Neural cell (in vitro differentiated cells): Measurements from ENCODE around the gene AMDHD2. TPM values are rescaled to one million over a fixed set of nuclear protein-coding genes. Genes with fewer than 3 reads are reported as not detected.

ENCODE experiments used
- H2AFZ ChIP-seq: fragments of 200-600, 300-800 bp; sonication (generic), shearing (Covaris generic); 2 replicates; pipeline ENCODE4 v1.6.0; 2014; ENCODE audit warnings: low read depth, mild to moderate bottlenecking, antibody characterized with exemption, low read length, moderate library complexity
- H3F3A ChIP-seq: fragments of 200-600 bp; shearing (Covaris generic); 2 replicates; pipeline ENCODE4 v1.6.1; 2016; ENCODE audit warnings: mild to moderate bottlenecking, moderate library complexity, mixed read lengths, antibody characterized with exemption, low read length; ENCODE audit not compliant: insufficient read depth, poor library complexity, severe bottlenecking
- H3K27ac ChIP-seq: fragments of 200-600, 300-800 bp; sonication (generic), shearing (Covaris generic); 2 replicates; pipeline ENCODE4 v1.5.1; 2014; ENCODE audit warnings: mild to moderate bottlenecking, low read length, moderate library complexity
- H3K27me3 ChIP-seq: fragments of 300-800, 200-600 bp; sonication (generic), shearing (Covaris generic); 2 replicates; pipeline ENCODE4 v1.6.0; 2014; ENCODE audit warnings: mild to moderate bottlenecking, low read depth, low read length, moderate library complexity; ENCODE audit not compliant: insufficient read depth
- H3K36me3 ChIP-seq: fragments of 300-800, 200-600 bp; sonication (generic), shearing (Covaris generic); 2 replicates; pipeline ENCODE4 v1.5.1; 2014; ENCODE audit warnings: mild to moderate bottlenecking, antibody characterized with exemption, low read length, moderate library complexity; ENCODE audit not compliant: insufficient read depth
- H3K4me2 ChIP-seq: fragments of 300-800, 200-600 bp; sonication (generic), shearing (Covaris generic); 2 replicates; pipeline ENCODE4 v1.6.0; 2014; ENCODE audit warnings: mild to moderate bottlenecking, low read length
- H3K4me3 ChIP-seq: fragments of 300-800, 200-600 bp; sonication (generic), shearing (Covaris generic); 2 replicates; pipeline ENCODE4 v1.5.1; 2014; ENCODE audit warnings: mild to moderate bottlenecking, low read length, moderate library complexity
- H3K79me2 ChIP-seq: fragments of 200-600 bp; shearing (Covaris generic); replicated peaks from 2 replicates; pipeline ENCODE4 v1.6.0; 2014; ENCODE audit warnings: mild to moderate bottlenecking, low read length, moderate library complexity; ENCODE audit not compliant: insufficient read depth
- H3K9ac ChIP-seq: fragments of 300-800, 200-600 bp; sonication (generic), shearing (Covaris generic); 2 replicates; pipeline ENCODE4 v1.6.1; 2016; ENCODE audit warnings: mild to moderate bottlenecking, low read length, mixed read lengths
- H3K9me2 ChIP-seq: fragments of 200-600 bp; shearing (Covaris generic); 2 replicates; pipeline ENCODE4 v1.6.1; 2016; ENCODE audit warnings: mild to moderate bottlenecking, low read length, mixed read lengths; ENCODE audit not compliant: insufficient read depth
- H3K9me3 ChIP-seq: fragments of 200-600, 300-800 bp; sonication (generic), shearing (Covaris generic); 2 replicates; pipeline ENCODE4 v1.6.1; 2016; ENCODE audit warnings: mild to moderate bottlenecking, mixed run types, low read length, moderate library complexity, mixed read lengths
- H4K20me1 ChIP-seq: fragments of 200-600 bp; shearing (Covaris generic); 2 replicates; pipeline ENCODE4 v1.6.1; 2016; ENCODE audit warnings: mild to moderate bottlenecking, mixed run types; ENCODE audit not compliant: insufficient read depth
- CTCF ChIP-seq: fragments of 450-650 bp; IDR thresholded peaks from 2 replicates; pipeline ENCODE4 v1.5.1; 2014; ENCODE audit warnings: antibody characterized with exemption, mild to moderate bottlenecking, moderate library complexity; ENCODE audit not compliant: poor library complexity, severe bottlenecking
- EP300 ChIP-seq: fragments of 450-650 bp; conservative IDR thresholded peaks from 2 replicates; pipeline ENCODE4 v1.6.1; 2014; ENCODE audit warnings: antibody characterized with exemption, mild to moderate bottlenecking, moderate library complexity; ENCODE audit not compliant: poor library complexity, severe bottlenecking
- EZH2 ChIP-seq: fragments of 200-600, 300-800 bp; shearing (Covaris generic), sonication (generic); IDR thresholded peaks from 2 replicates; pipeline ENCODE4 v1.6.1; 2014; ENCODE audit warnings: antibody characterized with exemption, low read length, borderline replicate concordance, mild to moderate bottlenecking; ENCODE audit not compliant: insufficient read depth, poor library complexity, severe bottlenecking
- MXI1 ChIP-seq: fragments of 450-650 bp; conservative IDR thresholded peaks from 2 replicates; pipeline ENCODE4 v1.6.1; 2014; ENCODE audit warnings: antibody characterized with exemption, mild to moderate bottlenecking; ENCODE audit not compliant: poor library complexity, severe bottlenecking
- POLR2AphosphoS5 ChIP-seq: IDR thresholded peaks from 2 replicates; pipeline ENCODE4 v1.6.1; 2012
- RAD21 ChIP-seq: fragments of 450-650 bp; conservative IDR thresholded peaks from 2 replicates; pipeline ENCODE4 v1.6.1; 2014; ENCODE audit warnings: antibody characterized with exemption, mild to moderate bottlenecking, moderate library complexity
- REST ChIP-seq: IDR thresholded peaks from 2 replicates; pipeline ENCODE4 v1.6.1; 2012; ENCODE audit warnings: borderline replicate concordance
- SMC3 ChIP-seq: fragments of 450-650 bp; conservative IDR thresholded peaks from 2 replicates; pipeline ENCODE4 v1.6.1; 2014; ENCODE audit warnings: antibody characterized with exemption, mild to moderate bottlenecking, moderate library complexity; ENCODE audit not compliant: poor library complexity
- TAF1 ChIP-seq: IDR thresholded peaks from 2 replicates; pipeline ENCODE4 v1.6.1; 2012; ENCODE audit warnings: low read depth
- polyA plus RNA-seq: library from polyadenylated mRNA; depleted of rRNA; stranded (reverse); fragments of >200 nt; gene quantifications from 2 replicates; pipeline ENCODE4 v1.2.3, GENCODE V29; 2014

Gene AMDHD2
- polyA plus RNA-seq, 1 donor from 2014 or later, result 50.0 TPM

GRCh38 chr16:2499890-2500429 is 20.2 kb upstream of the AMDHD2 start (continued):
- TF ChIP-seq SMC3, result no peak
- no peak for TF ChIP-seq TAF1
- TF ChIP-seq EZH2, result no peak

- Histone ChIP-seq H3F3A (no peaks in the 10 kb centered on the region), H4K20me1 (no peaks in the 10 kb centered on the region), H3K4me2 (no peak overlapping the region), H2AFZ (no peak overlapping the region), H3K27ac (no peak overlapping the region), H3K4me3 (no peak overlapping the region), H3K9ac (no peak overlapping the region), H3K27me3 (no peaks in the 10 kb centered on the region), H3K9me2 (no peaks in the 10 kb centered on the region), H3K9me3 (no peaks in the 10 kb centered on the region), H3K79me2 (no peaks in the 10 kb centered on the region), H3K36me3 (no peaks in the 10 kb centered on the region)
- TF ChIP-seq REST (no peak), TAF1 (no peak), CTCF (no peak), EP300 (no peak), POLR2AphosphoS5 (no peak), EZH2 (no peak), MXI1 (no peak), RAD21 (no peak), SMC3 (no peak)
These were observed 19.7 kb upstream of the AMDHD2 start for GRCh38 chr16:2500430-2500917.

- Histone ChIP-seq H4K20me1 (no peaks in the 10 kb centered on the region), H3K9me3 (no peaks in the 10 kb centered on the region), H3K9me2 (no peaks in the 10 kb centered on the region), H3K79me2 (no peaks in the 10 kb centered on the region), H3K9ac (peak overlapping the region; percentile 62), H3K27ac (peak overlapping the region; percentile 57), H3K4me3 (peak overlapping the region; percentile 60), H3K27me3 (no peaks in the 10 kb centered on the region), H3K4me2 (peak overlapping the region; percentile 51), H2AFZ (peak overlapping the region; percentile 45), H3F3A (no peaks in the 10 kb centered on the region), H3K36me3 (no peaks in the 10 kb centered on the region)
- TF ChIP-seq POLR2AphosphoS5, result peak; percentile 20
- TF ChIP-seq EP300, result no peak
- TF ChIP-seq RAD21, result peak; percentile 97
- TF ChIP-seq TAF1, result no peak
- no peak for TF ChIP-seq REST
- peak; percentile 51 for TF ChIP-seq MXI1
- TF ChIP-seq CTCF, result peak; percentile 98
- TF ChIP-seq SMC3, result peak; percentile 88
These were observed 19.0 kb upstream of the AMDHD2 start for GRCh38 chr16:2500918-2501750.
